GM19324 (cell line): ENCODE results near the gene HDAC3.

ENCODE experiments used
- ATAC-seq: cut with Tn5 transposase; IDR thresholded peaks from one replicate; pipeline ENCODE4 v1.9.1; 2021; ENCODE audit warnings: mild to moderate bottlenecking, moderate library complexity; ENCODE audit not compliant: unreplicated experiment, low FRiP score

Gene HDAC3

GRCh38 chr5:141662028-141662427, 25.4 kb upstream of the HDAC3 start:
- no peak for ATAC-seq

- ATAC-seq, result no peak
Observed at GRCh38 chr5:141657937-141658545, 21.4 kb upstream of the HDAC3 start.

DNA sequence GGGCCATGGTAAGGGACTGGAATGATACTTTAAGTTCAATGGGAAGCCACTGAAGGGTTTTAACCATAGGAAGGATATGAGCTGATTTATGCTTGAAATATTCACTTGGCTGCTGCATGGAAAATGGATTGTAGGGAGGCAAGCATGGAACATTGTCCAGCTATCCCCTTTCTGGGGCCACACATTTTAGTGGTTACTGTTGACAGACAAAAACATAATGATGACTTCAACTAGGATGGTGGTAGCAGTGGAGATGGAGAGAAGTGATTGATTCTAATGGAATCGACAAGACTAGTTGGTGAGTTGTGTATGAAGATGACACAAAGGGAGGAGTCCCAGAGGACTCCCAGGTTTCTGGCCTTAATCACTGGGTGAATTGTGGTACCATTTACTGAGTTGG, 20.8 kb upstream of the HDAC3 start:
- ATAC-seq, result no peak

DNA sequence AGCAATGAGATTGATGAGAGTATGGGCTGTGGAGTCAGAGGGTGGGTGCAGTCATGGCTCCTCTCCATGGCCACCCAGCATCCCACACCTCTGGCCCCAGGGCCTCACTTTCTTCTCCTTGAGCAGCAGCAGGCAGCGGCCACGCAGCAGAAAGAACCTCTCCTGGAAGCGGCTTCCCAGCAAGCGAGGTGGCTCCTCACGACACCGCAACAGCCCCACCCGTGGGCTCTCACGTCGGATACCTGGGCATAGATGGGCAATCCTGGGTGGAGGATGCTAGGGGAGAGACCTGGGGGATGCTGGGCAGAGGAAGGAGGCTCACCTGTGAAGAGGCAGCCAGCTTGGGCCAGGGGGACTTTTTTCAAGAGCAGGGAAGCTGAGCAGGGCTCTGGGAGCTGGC, 19.7 kb upstream of the HDAC3 start:
- ATAC-seq, result no peak

DNA sequence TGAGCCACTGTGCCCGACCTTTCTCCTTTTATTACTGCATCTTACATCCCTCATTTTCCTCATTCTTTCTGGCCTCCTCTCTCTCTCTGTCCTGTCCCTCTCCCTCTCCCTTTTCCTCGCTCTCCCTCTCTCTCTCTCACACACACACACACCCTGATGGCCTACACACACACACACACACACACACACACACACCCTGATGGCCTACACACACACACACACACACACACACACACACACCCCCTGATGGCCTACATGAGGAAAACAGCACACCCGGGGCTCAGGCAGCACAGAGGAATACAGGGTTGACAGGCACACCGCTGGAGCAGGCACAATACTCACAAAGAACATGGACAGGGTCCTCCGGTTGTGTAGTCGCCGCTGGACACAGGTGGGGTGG, 18.4 kb upstream of the HDAC3 start:
- ATAC-seq, result no peak

- ATAC-seq, result no peak
Observed at GRCh38 chr5:141654298-141654697, 17.6 kb upstream of the HDAC3 start.

- ATAC-seq, result no peak
Observed at GRCh38 chr5:141651728-141652105, 15.1 kb upstream of the HDAC3 start.

DNA sequence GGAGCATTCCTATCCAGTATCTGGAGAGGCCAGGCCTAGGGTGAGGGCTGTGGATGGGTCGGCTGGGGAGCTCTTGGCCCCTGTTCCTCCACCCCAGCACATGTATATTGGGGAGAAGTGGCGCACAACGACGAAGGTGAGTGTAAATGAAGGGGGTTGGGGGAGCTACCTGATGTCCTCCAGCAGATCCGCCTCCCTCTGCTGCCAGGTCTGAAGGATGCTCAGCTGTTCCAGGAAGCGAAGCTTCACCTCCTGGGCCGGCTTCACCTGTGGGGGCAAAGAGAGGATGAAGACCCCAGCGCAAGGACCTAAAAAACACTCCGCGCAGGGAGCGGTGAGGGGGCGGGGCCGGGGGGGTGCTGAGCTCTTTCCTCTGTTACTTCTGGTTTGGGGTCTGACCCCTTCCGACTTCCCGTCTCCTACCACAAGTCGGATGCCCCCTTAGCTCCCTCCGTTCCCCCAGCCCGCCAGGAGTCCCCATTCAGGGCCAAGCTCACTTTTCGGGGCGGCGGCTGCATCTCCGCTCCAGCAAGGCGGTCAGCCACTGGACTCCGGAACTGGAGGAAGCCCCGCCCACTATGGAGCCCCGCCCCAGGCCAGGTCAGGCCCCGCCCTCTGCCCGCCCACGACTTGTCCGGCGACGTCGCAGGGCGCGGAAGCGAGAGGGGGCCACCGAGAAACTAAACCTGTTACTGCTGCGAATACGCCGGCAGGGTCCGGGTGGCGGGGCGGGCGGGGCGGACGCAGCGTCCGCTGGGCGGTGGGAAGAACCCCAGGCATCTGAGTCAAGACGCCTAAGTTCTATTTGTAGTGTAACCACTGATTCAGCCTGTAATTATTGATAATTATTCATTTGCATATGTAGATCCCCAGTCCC, 14.4 kb upstream of the HDAC3 start, which contains the start of gene FCHSD1:
FCHSD1 (minus strand) TSS at position 568 of the 877 bp plus-strand sequence; CDS start at position 518, 50 bp downstream.
- peak; percentile 97 for ATAC-seq

- ATAC-seq, result no peak
Observed at GRCh38 chr5:141649972-141650371, 13.3 kb upstream of the HDAC3 start.

- ATAC-seq, result no peak
Observed at GRCh38 chr5:141649056-141649688, 12.5 kb upstream of the HDAC3 start.

DNA sequence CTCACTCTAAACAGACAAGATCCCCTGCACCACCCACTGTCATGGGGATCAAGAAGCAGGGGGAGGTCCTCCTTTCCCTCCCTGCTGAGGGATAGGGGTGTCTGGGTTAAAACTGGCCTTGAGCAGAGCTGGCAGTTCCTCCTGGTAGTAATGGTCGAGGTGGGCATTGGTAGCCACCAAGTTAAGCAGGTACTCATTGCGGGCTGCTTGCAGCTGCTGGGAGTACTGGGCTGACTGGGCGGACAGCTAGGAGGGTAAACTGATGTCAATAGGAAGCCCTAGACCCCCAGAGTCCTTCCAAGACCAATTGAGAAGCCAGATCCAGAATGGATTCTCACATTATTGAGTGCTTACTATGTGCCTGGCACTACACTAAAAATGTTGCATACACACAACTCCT, 11.2 kb upstream of the HDAC3 start:
- ATAC-seq, result no peak

DNA sequence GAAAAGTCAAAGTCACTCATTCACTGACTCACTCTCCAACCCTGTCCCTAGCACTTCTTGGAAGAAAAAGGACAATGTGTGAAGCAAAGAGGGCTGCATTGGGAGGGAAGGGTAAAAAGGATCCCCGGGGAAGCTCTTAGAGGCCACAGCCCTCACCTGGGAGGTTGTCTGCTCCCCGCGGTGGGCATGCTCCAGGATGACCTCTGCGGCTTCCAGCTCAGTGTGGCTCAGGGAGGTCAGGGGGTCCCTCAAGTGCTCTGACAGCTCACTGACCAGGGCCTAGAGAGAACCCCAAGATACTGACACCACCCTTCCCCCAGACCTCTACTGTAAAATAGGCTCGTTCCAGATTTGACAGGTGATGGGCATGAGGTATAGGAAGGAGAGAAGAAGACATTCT, 10.6 kb upstream of the HDAC3 start:
- no peak for ATAC-seq

GRCh38 chr5:141646026-141646425, 9.4 kb upstream of the HDAC3 start:
- ATAC-seq, result no peak

GRCh38 chr5:141641634-141642267, 5.1 kb upstream of the HDAC3 start:
- no peak for ATAC-seq

GRCh38 chr5:141640698-141641097, 4.0 kb upstream of the HDAC3 start:
- ATAC-seq, result no peak

- ATAC-seq, result no peak
Observed at GRCh38 chr5:141640051-141640415, 3.4 kb upstream of the HDAC3 start.

DNA sequence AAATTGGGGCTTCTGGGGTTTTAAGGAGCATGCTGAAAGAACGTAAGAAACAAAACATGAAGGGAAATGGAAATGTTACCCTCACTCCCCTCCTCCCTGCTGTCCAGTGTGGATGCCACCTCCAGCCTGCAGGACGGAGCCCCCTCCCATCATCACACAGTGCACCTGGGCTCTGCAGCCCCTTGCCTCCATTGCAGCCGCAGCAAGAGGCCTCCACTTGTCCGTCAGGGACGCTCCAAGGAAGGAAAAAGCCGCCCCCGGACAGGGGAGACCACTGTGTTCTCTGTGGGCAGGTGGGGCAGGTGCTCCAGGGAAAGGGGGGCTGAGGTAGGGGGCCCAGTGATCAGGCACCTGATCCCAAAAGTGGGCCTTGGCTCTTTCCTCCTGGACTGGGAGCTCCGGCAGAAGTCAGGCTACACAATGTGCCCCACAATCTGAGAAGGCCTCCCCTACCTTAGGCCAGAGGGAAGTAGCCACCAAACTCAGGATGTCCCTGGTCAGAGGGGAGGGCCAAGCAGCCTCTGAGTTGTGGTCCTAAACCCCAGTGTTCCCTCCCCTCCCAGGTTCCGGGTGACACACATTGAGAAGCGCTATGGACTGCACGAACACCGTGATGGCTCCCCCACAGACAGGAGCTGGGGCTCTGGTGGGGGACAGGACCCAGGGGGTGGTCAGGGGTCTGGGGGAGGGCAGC, 2.9 kb upstream of the HDAC3 start:
- ATAC-seq, result no peak

GRCh38 chr5:141638771-141639170, 2.1 kb upstream of the HDAC3 start:
- no peak for ATAC-seq

- ATAC-seq, result peak; percentile 21
Observed at GRCh38 chr5:141637767-141638419, 1.2 kb upstream of the HDAC3 start.
